G401.6 (cell line): ENCODE data around the gene FAM236A.
"Not testable (repeated sequence)": the region's sequence is repeated elsewhere in the genome, so short reads cannot be mapped to it uniquely, and the experiment has no call there.

Experiments used
- FAIRE-seq: peaks from 2 replicates; lab custom pipeline; 2012; peaks lifted over from hg19 to GRCh38; lab: Jason Lieb, UNC

Gene FAM236A

GRCh38 chrX:72937906-72938305 lies at the start of gene FAM236A:
TSS of gene FAM236A (plus strand) at chrX:72938206. CDS start at chrX:72938263, 57 bp downstream.
- FAIRE-seq, result not testable (repeated sequence)

- not testable (repeated sequence) for FAIRE-seq
Observed at GRCh38 chrX:72889740-72890139, 48.3 kb upstream of the FAM236A start.

- not testable (repeated sequence) for FAIRE-seq
Observed at GRCh38 chrX:72912315-72912714, 25.7 kb upstream of the FAM236A start, which contains the start of gene FAM236C. TSS of gene FAM236C (plus strand) at chrX:72912615. CDS start at chrX:72912715, 100 bp downstream.

- not testable (repeated sequence) for FAIRE-seq
Observed at GRCh38 chrX:72916096-72916495, 21.9 kb upstream of the FAM236A start.

DNA sequence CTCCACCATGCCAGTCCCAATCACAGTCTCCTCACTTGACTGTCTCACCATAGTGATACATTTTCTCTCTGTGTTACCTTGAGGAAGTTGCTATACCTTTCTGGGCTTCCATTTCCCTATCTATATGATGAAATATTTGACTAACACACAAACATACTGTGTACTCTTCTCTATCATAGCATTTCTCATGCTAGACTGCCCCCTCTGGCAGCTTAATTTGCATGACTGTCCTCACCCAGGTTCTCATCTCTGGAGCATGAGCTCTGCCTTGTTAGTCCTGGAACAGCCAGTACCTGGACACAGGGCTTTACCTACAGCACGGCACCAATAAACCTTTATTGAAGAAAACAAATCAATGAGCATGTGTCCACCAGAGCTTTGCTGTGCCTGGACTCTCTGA lies 5.7 kb upstream of the FAM236A start:
- FAIRE-seq, result not testable (repeated sequence)

GRCh38 chrX:72936455-72936854 lies 1.6 kb upstream of the FAM236A start:
- peak; percentile 98 for FAIRE-seq

GRCh38 chrX:72936882-72937455 lies 1.0 kb upstream of the FAM236A start:
- not testable (repeated sequence) for FAIRE-seq

DNA sequence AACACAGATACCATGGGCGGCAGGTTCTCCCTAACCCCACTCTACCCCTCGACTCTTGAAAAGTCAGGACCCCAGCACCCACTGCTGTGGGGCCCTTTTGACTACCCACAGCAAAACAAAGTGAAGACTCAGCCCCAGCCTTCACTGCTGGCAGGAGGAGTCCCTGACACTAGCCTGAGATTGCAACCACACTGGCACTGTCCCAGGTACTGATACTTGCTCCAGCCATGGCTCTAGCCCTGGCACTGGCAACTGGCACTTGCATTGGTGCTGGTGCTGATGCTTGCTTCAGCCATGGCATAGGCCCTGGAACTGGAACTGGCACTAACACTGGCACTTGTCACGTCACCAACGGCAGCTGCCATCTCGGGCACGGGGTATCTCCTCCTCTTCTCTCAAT lies 4.3 kb downstream of the FAM236A start:
- not testable (repeated sequence) for FAIRE-seq

GRCh38 chrX:72943035-72943818 lies 5.2 kb downstream of the FAM236A start:
- not testable (repeated sequence) for FAIRE-seq

DNA sequence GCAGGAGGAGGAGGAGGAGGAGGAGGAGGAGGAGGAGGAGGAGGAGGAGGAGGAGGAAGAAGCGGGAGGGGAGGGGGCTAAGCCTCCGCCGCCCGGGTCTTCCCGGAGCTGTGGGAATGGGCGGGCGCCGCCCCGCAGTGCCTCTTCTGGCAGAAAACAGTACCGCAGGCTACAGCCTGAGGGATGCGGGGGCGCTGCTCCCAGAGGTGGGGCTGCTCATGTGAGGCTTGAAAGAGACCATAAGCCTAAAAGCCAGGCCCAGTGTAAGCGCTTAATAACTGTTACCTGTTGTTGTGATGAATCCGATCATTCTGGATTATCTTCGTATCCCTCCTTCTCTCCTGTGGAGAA lies 5.8 kb downstream of the FAM236A start, which contains the start of gene DMRTC1:
DMRTC1 (minus strand) TSS at position 19 of the 351 bp plus-strand sequence. CDS start 68,143 bp downstream, outside the sequence.
- FAIRE-seq, result peak; percentile 78

DNA sequence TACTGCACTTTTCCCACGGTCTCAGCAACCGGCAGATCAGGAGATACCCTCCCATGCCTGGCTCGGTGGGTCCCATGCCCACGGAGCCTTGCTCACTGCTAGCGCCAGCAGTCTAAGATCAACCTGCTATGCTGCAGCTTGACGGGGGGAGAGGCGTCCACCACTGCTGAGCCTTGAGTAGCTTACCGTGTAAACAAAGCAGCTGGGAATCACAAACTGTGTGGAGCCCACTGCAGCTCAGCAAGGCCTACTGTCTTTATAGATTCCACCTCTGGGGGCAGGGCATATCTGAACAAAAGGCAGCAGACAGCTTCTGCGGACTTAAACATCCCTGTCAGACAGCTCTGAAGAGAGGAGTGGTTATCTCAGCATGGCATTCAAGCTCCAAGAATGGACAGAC lies 22.0 kb downstream of the FAM236A start:
- FAIRE-seq, result not testable (repeated sequence)

DNA sequence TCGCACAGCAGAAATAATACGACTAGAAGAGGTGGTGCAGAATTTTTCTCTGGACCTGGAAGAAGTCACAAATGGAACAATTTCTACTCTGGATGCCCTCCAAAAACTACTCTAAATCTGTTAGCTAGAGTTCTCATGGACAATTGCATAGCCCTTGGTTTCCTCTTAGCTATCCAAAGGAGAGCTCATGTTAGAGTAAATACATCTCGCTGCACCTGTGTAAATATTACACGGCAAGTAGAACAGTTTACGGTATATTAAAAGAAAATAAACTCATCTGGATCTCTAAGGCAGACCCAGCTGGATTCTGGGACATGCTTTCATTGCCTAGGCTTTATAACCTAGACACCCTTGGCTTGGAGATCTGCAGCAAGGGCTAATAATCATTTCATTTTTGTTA lies 33.9 kb downstream of the FAM236A start:
- not testable (repeated sequence) for FAIRE-seq

- peak; percentile 36 for FAIRE-seq
Observed at GRCh38 chrX:72974885-72975284, 36.9 kb downstream of the FAM236A start.

DNA sequence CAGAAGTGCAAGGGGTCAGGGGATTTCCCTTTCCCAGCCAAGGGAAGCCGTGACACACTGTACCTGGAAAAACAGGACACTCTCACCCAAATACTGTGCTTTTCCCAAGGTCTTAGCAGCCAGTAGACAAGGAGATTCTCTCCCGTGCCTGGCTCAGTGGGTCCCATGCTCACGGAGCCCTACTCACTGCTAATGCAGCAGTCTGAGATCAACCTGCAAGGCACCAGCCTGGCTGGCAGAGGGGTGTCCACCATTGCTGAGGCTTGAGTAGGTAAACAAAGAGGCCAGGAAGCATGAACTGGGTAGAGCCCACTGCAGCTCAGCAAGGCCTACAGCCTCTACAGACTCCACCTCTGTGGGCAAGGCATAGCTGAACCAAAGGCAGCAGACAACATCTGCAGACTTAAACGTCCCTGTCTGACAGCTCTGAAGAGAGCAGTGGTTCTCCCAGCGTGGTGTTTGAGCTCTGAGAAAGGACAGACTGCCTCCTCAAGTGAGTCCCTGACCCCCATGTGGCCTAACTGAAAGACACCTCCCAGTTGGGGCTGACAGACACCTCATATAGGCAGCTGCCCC lies 43.0 kb downstream of the FAM236A start:
- FAIRE-seq, result not testable (repeated sequence)
